GM21515 (cell line): ENCODE data around the gene MARCKSL1.
"Not testable (repeated sequence)": the region's sequence is repeated elsewhere in the genome, so short reads cannot be mapped to it uniquely, and the experiment has no call there.

Experiments used
- ATAC-seq: cut with Tn5 transposase; IDR thresholded peaks from one replicate; pipeline ENCODE4 v1.9.1; 2021; ENCODE audit not compliant: unreplicated experiment

The MARCKSL1 gene

GRCh38 chr1:32291708-32292538 is 44.1 kb downstream of the MARCKSL1 start, which contains the start of gene HDAC1:
HDAC1 (plus strand) TSS chr1:32292083; CDS start chr1:32292170, 87 bp downstream.
- peak; percentile 92 for ATAC-seq

- ATAC-seq: no peak
Observed at GRCh38 chr1:32291145-32291707, 44.8 kb downstream of the MARCKSL1 start.

GRCh38 chr1:32289256-32289655 is 46.8 kb downstream of the MARCKSL1 start:
- no peak for ATAC-seq

GRCh38 chr1:32286763-32287162 is 49.3 kb downstream of the MARCKSL1 start:
- no peak for ATAC-seq

GRCh38 chr1:32285658-32286057 is 50.4 kb downstream of the MARCKSL1 start:
- no peak for ATAC-seq

GRCh38 chr1:32284777-32285176 is 51.3 kb downstream of the MARCKSL1 start:
- not testable (repeated sequence) for ATAC-seq
